Endodermal cell (in vitro differentiated cells): ENCODE results near the gene MYL5. TPM values are rescaled to one million over a fixed set of nuclear protein-coding genes. Genes with fewer than 3 reads are reported as not detected.

Experiments
- DNase-seq: peaks from one replicate; pipeline ENCODE4 v3.0.0-alpha.2; 2017
- H3K27ac ChIP-seq: 2 replicates; pipeline ENCODE4 v1.5.1; 2013; ENCODE audit warnings: mild to moderate bottlenecking, low read depth, low read length, moderate library complexity
- H3K27me3 ChIP-seq: 2 replicates; pipeline ENCODE4 v1.6.1; 2013; ENCODE audit warnings: mild to moderate bottlenecking, low read length, moderate library complexity; ENCODE audit not compliant: insufficient read depth, control insufficient read depth, poor library complexity, severe bottlenecking
- H3K36me3 ChIP-seq: 2 replicates; pipeline ENCODE4 v1.7.0; 2013; ENCODE audit warnings: mild to moderate bottlenecking, low read length, moderate library complexity; ENCODE audit not compliant: control insufficient read depth, insufficient read depth
- H3K4me1 ChIP-seq: one replicate; pipeline ENCODE4 v1.7.0; 2013; ENCODE audit warnings: low read length; ENCODE audit not compliant: control insufficient read depth, insufficient read depth
- H3K4me3 ChIP-seq: 2 replicates; pipeline ENCODE4 v1.5.1; 2013; ENCODE audit warnings: mild to moderate bottlenecking, low read length, moderate library complexity
- H3K9ac ChIP-seq: 2 replicates; pipeline ENCODE4 v1.6.1; 2013; ENCODE audit warnings: mild to moderate bottlenecking, low read length, moderate library complexity; ENCODE audit not compliant: poor library complexity, severe bottlenecking; ENCODE audit errors: extremely low read depth
- H3K9me3 ChIP-seq: 2 replicates; pipeline ENCODE4 v1.6.1; 2013; ENCODE audit warnings: mild to moderate bottlenecking, low read length, moderate library complexity; ENCODE audit not compliant: control insufficient read depth
- H3K27ac Mint-ChIP-seq: 2 replicates; pipeline ENCODE4 v1.8.0; 2020; ENCODE audit warnings: mixed read lengths
- H3K27me3 Mint-ChIP-seq: 2 replicates; pipeline ENCODE4 v1.8.0; 2021; ENCODE audit warnings: mild to moderate bottlenecking, mixed read lengths; ENCODE audit not compliant: insufficient read depth
- H3K36me3 Mint-ChIP-seq: 2 replicates; pipeline ENCODE4 v1.8.0; 2020; ENCODE audit warnings: low read depth, mixed read lengths
- H3K4me1 Mint-ChIP-seq: 2 replicates; pipeline ENCODE4 v1.8.0; 2020; ENCODE audit warnings: mixed read lengths
- H3K4me3 Mint-ChIP-seq: 2 replicates; pipeline ENCODE4 v1.8.0; 2020; ENCODE audit warnings: mild to moderate bottlenecking, moderate library complexity, mixed read lengths
- H3K9me3 Mint-ChIP-seq: 2 replicates; pipeline ENCODE4 v1.8.0; 2020; ENCODE audit warnings: mild to moderate bottlenecking, mixed read lengths
- CTCF ChIP-seq: fragments of 200-600 bp; sonication (generic); conservative IDR thresholded peaks from 2 replicates; pipeline ENCODE4 v1.5.0; 2021; ENCODE audit warnings: antibody characterized with exemption, mild to moderate bottlenecking
- WGBS, 2 experiments: methylation state at CpG; one replicate each; pipeline versions ENCODE4 v1.1.5 to v1.1.7; 2013; ENCODE audit warnings: missing lambda C conversion rate in 2 of 2, mixed read lengths in 1 of 2; ENCODE audit not compliant: insufficient coverage in 1 of 2, insufficient read length in 1 of 2; 5-methylcytosine and 5-hydroxymethylcytosine counted together
- total RNA-seq, 2 donors: library from RNA; stranded (reverse); fragmentation: NEBNext Ultra II Directional in 1 of 2; extraction: Animal tissue kit (Norgen Biotek cat#: 25700) in 1 of 2; gene quantifications; 2 replicates in 1 of 2; 3 replicates in 1 of 2; pipeline ENCODE4 v1.2.1, GENCODE V29; 2021

Gene MYL5
- total RNA-seq, 2 donors from 2014 or later = 20.0 to 23.4 TPM

- Histone ChIP-seq H3K27ac (no peak overlapping the region), H3K27me3 (no peaks in the 10 kb centered on the region), H3K4me3 (peak overlapping the region; percentile 70), H3K9me3 (no peaks in the 10 kb centered on the region), H3K36me3 (no peaks in the 10 kb centered on the region), H3K9ac (no peak overlapping the region), H3K4me1 (no peaks in the 10 kb centered on the region)
- Mint-ChIP-seq H3K27me3 (no peaks in the 10 kb centered on the region), H3K36me3 (peaks cover 7% of the 10 kb centered on the region), H3K4me3 (peak overlapping the region; percentile 66), H3K4me1 (no peaks in the 10 kb centered on the region), H3K9me3 (no peaks in the 10 kb centered on the region), H3K27ac (no peak overlapping the region)
- no peak for DNase-seq
- TF ChIP-seq CTCF = no peak
- 92 to 96% methylated on average over 12 to 20 of the region's 20 CpGs for WGBS, 2 experiments
Measured at GRCh38 chr4:663046-663437, 11.3 kb upstream of the MYL5 start.

GRCh38 chr4:663438-664428, 10.6 kb upstream of the MYL5 start:
- Histone ChIP-seq H3K4me3 (peak overlapping the region; percentile 70), H3K27me3 (no peaks in the 10 kb centered on the region), H3K27ac (no peak overlapping the region), H3K4me1 (no peaks in the 10 kb centered on the region), H3K9ac (no peak overlapping the region), H3K36me3 (no peaks in the 10 kb centered on the region), H3K9me3 (no peaks in the 10 kb centered on the region)
- TF ChIP-seq CTCF = peak; percentile 41
- DNase-seq = peak; percentile 89
- WGBS, 2 experiments = 51 to 60% methylated on average over 38 to 80 of the region's 80 CpGs
- H3K27me3 Mint-ChIP-seq = no peaks in the 10 kb centered on the region
- peak overlapping the region; percentile 66 for H3K4me3 Mint-ChIP-seq
- H3K27ac Mint-ChIP-seq = no peak overlapping the region
- no peaks in the 10 kb centered on the region for H3K4me1 Mint-ChIP-seq
- peaks cover 7% of the 10 kb centered on the region for H3K36me3 Mint-ChIP-seq
- H3K9me3 Mint-ChIP-seq = no peaks in the 10 kb centered on the region

GRCh38 chr4:664713-665231, 9.6 kb upstream of the MYL5 start:
- no peaks in the 10 kb centered on the region for H3K27me3 Mint-ChIP-seq
- no peak overlapping the region for H3K4me3 ChIP-seq
- no peak overlapping the region for H3K9ac ChIP-seq
- no peak for TF ChIP-seq CTCF
- no peak overlapping the region for H3K27ac Mint-ChIP-seq
- peaks cover 7% of the 10 kb centered on the region for H3K36me3 Mint-ChIP-seq
- H3K4me1 Mint-ChIP-seq = no peaks in the 10 kb centered on the region
- H3K9me3 Mint-ChIP-seq = no peaks in the 10 kb centered on the region
- H3K27ac ChIP-seq = no peak overlapping the region
- peak; percentile 36 for DNase-seq
- H3K4me1 ChIP-seq = no peaks in the 10 kb centered on the region
- peak overlapping the region; percentile 66 for H3K4me3 Mint-ChIP-seq
- no peaks in the 10 kb centered on the region for H3K9me3 ChIP-seq
- WGBS, 2 experiments = 96 to 98% methylated on average over 15 to 24 of the region's 24 CpGs
- no peaks in the 10 kb centered on the region for H3K36me3 ChIP-seq
- no peaks in the 10 kb centered on the region for H3K27me3 ChIP-seq
